NCI-H1436 (cell line): Measurements from ENCODE around the gene GAK.

Experiments
- DNase-seq: peaks from one replicate; lab custom pipeline; 2025; lab: John Stamatoyannopoulos, UW

Gene GAK

DNA sequence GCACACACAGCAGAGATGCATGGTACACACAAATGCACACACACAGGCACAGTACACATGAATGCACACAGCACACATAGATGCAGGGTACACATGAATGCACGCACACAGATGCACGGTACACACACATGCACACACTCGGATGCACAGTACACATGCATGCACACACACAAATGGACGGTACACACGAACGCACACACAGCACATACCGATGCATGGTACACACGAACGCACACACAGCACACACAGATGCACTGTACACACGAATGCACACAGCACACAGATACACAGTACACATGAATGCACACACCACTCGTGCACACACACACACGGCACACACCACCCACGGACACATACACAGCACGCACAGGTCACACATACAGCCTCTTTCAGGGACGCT, 62.3 kb downstream of the GAK start:
- no peak for DNase-seq

DNA sequence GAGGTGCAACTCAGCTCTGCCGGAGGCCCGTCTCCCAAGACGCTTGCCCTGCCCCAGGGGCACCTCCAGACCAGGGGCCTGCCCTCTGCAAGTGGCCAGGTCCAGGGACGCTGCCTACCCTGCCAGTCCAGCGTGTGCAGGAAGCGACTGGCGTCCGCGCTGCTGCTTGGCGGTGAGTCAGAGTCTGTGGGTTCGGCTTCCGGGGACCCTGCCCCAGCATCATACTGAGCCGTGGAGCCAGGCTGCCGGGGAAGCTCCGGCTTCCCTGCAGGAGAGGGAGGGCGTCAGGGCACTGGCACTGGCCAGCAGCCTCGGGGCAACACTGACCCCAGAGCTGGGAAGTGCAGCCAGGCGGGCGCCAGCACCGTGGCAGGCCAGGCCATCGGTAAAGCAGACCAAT, 63.7 kb downstream of the GAK start:
- DNase-seq = no peak

- DNase-seq = no peak
Observed at GRCh38 chr4:867526-868250, 64.4 kb downstream of the GAK start.

- no peak for DNase-seq
Observed at GRCh38 chr4:866761-867390, 65.2 kb downstream of the GAK start.

- DNase-seq = no peak
Observed at GRCh38 chr4:866068-866760, 65.9 kb downstream of the GAK start.

- DNase-seq = no peak
Observed at GRCh38 chr4:865572-865971, 66.5 kb downstream of the GAK start.

DNA sequence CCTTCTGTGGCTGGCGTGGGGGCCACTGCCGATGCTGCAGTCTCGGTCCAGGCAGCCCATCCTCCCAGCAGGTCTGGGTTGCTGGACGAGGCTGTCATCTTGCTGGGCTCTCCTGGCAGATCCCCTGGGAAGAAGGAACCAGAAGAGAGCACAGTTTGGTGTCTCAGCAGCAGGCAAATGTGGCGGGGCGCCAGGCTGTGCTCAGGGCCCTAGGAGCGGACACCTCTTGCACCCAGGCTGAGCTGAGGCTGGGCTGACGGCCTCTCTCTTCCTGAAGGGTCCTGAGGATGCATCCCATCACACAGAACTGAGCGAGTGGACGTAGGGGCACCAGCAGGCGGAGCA, 67.0 kb downstream of the GAK start:
- no peak for DNase-seq

- no peak for DNase-seq
Observed at GRCh38 chr4:864456-865120, 67.5 kb downstream of the GAK start.

DNA sequence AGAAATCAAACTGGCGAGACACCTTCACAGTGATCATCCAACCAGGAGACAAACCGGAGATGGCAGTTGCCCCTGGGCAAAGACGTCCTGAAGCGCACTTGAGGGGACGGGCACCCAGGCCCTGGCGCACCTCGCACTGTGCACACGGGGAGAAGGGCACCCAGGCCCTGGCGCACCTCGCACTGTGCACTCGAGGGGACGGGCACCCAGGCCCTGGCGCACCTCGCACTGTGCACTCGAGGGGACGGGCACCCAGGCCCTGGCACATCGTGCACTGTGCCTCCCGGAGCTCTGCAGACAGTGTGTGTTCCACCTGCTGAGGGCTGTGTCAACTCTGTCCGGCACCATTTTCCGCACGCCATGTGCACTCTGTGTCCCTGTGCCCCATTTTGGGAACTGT, 71.6 kb downstream of the GAK start:
- no peak for DNase-seq

DNA sequence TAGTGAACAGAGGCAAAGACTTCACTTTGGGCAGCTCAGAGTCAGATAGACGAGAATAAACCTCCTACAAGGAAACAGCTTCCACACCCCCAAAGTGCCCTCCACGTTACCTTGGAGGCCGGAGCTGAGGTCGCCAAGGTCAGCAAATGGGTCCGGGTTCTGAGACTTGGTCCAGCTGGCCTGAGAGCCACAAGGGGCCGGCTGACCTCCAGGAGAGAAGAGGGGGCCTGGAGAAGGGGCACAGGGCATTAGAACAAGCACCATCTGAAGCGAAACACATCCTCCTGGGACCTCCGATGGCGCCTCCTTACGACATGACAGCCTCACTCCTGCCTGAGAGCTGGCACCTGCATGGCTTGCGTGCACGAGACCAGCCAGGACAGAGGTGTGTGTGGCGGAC, 72.6 kb downstream of the GAK start:
- no peak for DNase-seq

- DNase-seq = no peak
Observed at GRCh38 chr4:858831-859451, 73.2 kb downstream of the GAK start.

DNA sequence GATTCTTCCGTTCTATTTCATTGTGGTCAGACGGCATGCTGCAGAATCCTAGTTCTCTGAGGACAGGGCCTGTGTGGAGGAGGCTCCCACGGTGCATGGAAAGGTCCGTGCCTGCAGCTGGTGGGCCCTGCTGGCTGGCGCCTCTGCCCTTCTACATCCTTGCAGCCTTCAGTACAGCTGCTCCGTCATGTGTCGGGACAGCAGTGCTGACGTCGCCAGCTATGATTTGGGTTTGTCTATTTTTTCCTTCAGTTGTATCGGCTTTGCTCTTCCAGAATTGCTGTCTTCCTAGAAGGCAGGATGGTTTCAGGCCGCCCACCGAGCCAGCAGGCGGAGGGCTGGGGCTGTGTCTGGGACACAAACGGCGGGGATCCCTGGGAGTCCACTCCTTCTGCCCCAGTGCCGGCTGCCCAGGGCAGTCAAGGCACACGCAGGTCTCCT, 74.1 kb downstream of the GAK start:
- no peak for DNase-seq

DNA sequence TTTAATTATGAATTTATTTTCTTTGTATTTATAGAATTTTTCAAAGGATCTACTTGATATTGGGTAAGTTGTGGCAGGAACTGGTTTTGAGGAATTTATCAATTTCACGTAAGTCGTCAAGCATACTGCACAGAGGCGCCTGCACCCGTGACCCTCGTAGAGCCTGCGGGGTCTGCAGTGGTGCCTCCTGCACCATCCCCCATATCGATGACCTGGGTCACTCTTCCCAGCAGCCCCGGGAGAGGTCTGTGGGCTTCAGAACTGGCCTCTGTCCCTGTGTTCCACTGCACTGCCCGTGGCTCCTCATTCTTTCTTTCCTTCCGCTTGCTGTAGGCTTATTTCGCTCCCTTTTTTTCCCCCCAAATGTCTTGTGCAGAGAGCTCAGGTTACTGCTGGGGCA, 74.7 kb downstream of the GAK start:
- DNase-seq = no peak

DNA sequence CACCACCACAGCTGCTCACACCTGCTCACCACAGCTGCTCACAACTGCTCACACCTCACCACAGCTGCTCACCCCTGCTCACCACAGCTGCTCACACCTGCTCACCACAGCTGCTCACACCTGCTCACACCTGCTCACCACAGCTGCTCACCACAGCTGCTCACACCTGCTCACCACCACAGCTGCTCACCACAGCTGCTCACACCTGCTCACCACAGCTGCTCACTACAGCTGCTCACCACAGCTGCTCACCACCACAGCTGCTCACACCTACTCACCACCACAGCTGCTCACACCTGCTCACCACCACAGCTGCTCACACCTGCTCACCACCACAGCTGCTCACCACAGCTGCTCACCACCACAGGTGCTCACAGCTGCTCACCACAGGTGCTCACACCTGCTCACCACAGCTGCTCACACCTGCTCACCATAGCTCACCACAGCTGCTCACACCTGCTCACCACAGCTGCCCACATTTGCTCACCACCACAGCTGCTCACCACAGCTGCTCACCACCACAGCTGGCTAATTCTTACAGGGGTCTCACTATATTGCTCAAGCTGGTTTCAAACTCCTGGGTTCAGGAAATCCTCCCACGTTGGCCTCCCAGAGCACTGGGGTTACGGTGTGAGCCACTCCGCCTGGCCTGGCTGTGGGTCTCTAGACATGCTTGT, 75.8 kb downstream of the GAK start:
- no peak for DNase-seq

- no peak for DNase-seq
Observed at GRCh38 chr4:855880-856224, 76.3 kb downstream of the GAK start.

DNA sequence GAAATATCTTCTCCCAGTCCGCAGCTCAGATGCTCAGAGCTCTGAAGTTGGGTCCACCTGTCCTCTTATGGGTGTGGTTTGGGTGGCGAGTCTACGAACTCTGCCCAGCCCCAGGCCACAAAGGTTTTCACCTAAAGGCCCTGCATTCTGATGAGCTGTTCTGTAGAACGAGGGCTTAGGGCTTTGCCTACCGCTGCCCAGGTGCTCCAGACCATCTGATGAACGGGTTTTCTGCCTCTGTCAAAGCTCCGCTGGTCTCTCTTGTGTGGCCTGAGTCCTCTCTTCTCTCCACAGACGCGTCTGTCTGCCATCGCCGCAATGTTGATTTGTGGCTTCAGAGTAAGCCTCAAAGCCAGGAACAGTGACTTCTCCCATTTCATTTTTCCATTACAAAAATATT, 77.8 kb downstream of the GAK start:
- no peak for DNase-seq

DNA sequence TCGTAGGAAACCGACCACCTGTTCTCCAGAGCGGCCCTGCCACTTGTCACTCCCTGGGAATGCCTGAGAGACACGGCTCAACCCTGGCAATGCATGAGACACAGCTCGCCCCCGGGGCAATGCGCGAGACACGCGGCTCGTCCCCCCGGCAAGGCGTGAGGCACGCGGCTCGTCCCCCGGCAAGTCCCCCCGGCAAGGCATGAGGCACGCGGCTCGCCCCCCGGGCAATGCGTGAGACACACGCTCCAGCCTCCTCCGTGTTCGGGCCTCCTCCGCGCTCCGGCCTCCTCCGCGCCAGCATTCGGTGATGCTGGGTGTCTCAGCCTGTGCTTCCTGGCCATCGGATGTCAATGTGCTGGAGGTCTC, 78.7 kb downstream of the GAK start:
- DNase-seq = no peak

- no peak for DNase-seq
Observed at GRCh38 chr4:851701-852430, 80.2 kb downstream of the GAK start.

DNA sequence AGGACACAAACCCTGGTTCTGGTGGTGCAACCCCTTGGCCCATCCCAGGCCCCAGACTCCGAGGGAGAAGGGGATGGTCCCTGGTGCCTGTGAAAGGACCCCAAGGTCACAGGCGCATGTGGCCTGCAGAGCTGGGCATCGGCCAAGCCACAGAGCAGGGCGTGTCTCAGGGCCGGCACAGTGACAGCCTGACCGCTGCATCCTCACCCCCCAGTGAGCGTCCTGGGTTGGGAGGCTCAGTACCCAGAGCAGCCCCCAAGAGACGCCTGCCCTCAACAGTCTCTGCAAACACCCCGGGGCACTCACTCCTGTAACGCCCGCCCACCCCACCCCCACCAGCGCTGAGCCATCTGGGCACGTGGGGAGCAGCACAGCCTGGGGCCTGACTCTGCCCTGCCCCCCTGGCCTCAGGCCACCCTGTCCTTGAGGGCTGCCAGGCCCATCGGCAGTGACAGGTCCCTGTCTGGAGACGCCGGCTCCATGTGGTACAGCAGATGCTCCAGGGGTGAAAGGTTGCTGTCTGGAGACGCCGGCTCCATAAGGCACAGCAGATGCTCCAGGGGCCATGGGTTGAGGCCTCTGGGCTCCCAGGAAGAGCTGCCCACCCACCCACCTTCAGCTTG, 81.7 kb downstream of the GAK start:
- DNase-seq = no peak

- DNase-seq = no peak
Observed at GRCh38 chr4:849478-850175, 82.5 kb downstream of the GAK start.
